ENCODE data around the gene ZNRF1. TPM values are rescaled to one million over a fixed set of nuclear protein-coding genes. Genes with fewer than 3 reads are reported as not detected.
A peak's percentile ranks its signal among the peaks of the same experiment; 100 is the strongest.

The ZNRF1 gene
- total RNA-seq: 10 to 100 TPM; 44.9 to 46.1 TPM
- polyA plus RNA-seq (2013, experiment 1 of 2): 35.0 TPM
- 35.1 TPM for polyA plus RNA-seq (2013, experiment 2 of 2)
- long read RNA-seq, experiment 1, full-length matches to known transcripts: 26 of 29 reads
- long read RNA-seq, experiment 1, partial matches to known transcripts: 0 of 29 reads
- long read RNA-seq, experiment 1, other reads (novel, unspliced or antisense): 3 of 29 reads
- long read RNA-seq, experiment 2, full-length matches to known transcripts: 96 of 112 reads
- long read RNA-seq, experiment 2, partial matches to known transcripts: 2 of 112 reads
- long read RNA-seq, experiment 2, other reads (novel, unspliced or antisense): 14 of 112 reads
- long read RNA-seq, experiment 3, full-length matches to known transcripts: 5 of 7 reads
- long read RNA-seq, experiment 3, partial matches to known transcripts: 0 of 7 reads
- long read RNA-seq, experiment 3, other reads (novel, unspliced or antisense): 2 of 7 reads
- long read RNA-seq, experiment 4, full-length matches to known transcripts: 10 of 16 reads
- long read RNA-seq, experiment 4, partial matches to known transcripts: 4 of 16 reads
- long read RNA-seq, experiment 4, other reads (novel, unspliced or antisense): 2 of 16 reads

- peak within 1 kb of the TSS; percentile 90 for H3K27ac Mint-ChIP-seq
- no peaks in the 10 kb centered on the region for H3K9me3 ChIP-seq (ENCODE audit: control insufficient read depth, low read length)
Measured at GRCh38 chr16:74998481-74999218, at the start of gene ZNRF1. Gene ZNRF1 (plus strand): TSS chr16:74999024. CDS start chr16:74999672, 648 bp downstream.

DNA sequence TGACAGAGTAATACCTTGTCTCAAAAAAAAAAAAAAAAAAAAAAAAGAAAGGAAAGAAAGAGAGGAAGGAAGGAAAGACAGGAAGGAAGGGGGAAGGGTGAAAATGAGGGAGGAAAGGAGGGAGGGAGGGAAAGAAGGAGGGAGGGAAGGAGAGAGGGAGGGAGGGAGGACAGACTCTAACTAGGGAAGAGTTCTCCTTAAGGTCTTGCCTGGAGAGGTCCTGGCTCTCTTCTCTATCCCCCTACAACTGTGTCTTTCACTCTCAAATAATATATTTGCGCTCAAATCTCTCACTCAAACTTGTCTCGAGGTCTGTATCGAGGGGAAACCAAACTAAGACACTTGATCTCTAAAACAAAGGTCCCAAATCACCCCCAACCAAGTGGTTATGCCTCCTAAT, 49.5 kb upstream of the ZNRF1 start:
- Histone ChIP-seq H3K36me3 (ENCODE audit: control insufficient read depth, insufficient read depth, low read length) (peaks cover 44% of the 10 kb centered on the region), H3K27me3 (ENCODE audit: control insufficient read depth, insufficient read depth, low read length, poor library complexity, severe bottlenecking) (no peaks in the 10 kb centered on the region), H3K27ac (ENCODE audit: low read depth, low read length) (no peak overlapping the region), H3K4me3 (ENCODE audit: low read length) (no peak overlapping the region), H3K9ac (ENCODE audit: extremely low read depth, low read length, poor library complexity, severe bottlenecking) (no peak overlapping the region), H3K9me3 (ENCODE audit: control insufficient read depth, low read length) (no peaks in the 10 kb centered on the region), H3K4me1 (ENCODE audit: control insufficient read depth, insufficient read depth, low read length) (no peaks in the 10 kb centered on the region)
- no peaks in the 10 kb centered on the region for H3K9me3 Mint-ChIP-seq
- WGBS, 2 experiments (ENCODE audit: insufficient coverage in 1 of 2, insufficient read length in 1 of 2): 64 to 67% methylated on average over 3 of the region's 3 CpGs
- H3K4me1 Mint-ChIP-seq: no peaks in the 10 kb centered on the region
- H3K27ac Mint-ChIP-seq: peak overlapping the region; percentile 53
- TF ChIP-seq CTCF (conservative IDR thresholded peaks at IDR 0.05): no peak
- peaks cover 68% of the 10 kb centered on the region for H3K36me3 Mint-ChIP-seq (ENCODE audit: low read depth)
- H3K4me3 Mint-ChIP-seq: no peak overlapping the region
- H3K27me3 Mint-ChIP-seq (ENCODE audit: insufficient read depth): no peaks in the 10 kb centered on the region
- peak; percentile 13 for DNase-seq

More at GRCh38 chr16:74998481-74999218, at the start of gene ZNRF1:
- Mint-ChIP-seq H3K4me3 (peak within 1 kb of the TSS; percentile 69), H3K27me3 (ENCODE audit: insufficient read depth) (peaks cover 6% of the 10 kb centered on the region), H3K9me3 (no peaks in the 10 kb centered on the region), H3K36me3 (ENCODE audit: low read depth) (peaks cover 2% of the 10 kb centered on the region), H3K4me1 (peaks cover 38% of the 10 kb centered on the region)
- Histone ChIP-seq H3K36me3 (ENCODE audit: control insufficient read depth, insufficient read depth, low read length) (no peaks in the 10 kb centered on the region), H3K27me3 (ENCODE audit: control insufficient read depth, insufficient read depth, low read length, poor library complexity, severe bottlenecking) (no peaks in the 10 kb centered on the region), H3K9ac (ENCODE audit: extremely low read depth, low read length, poor library complexity, severe bottlenecking) (peak within 1 kb of the TSS; percentile 42), H3K4me1 (ENCODE audit: control insufficient read depth, insufficient read depth, low read length) (peaks cover 5% of the 10 kb centered on the region), H3K4me3 (ENCODE audit: low read length) (peak within 1 kb of the TSS; percentile 90), H3K27ac (ENCODE audit: low read depth, low read length) (peak within 1 kb of the TSS; percentile 54)
- 3 to 13% methylated on average over 17 to 68 of the region's 73 CpGs for WGBS, 2 experiments (ENCODE audit: insufficient coverage in 1 of 2, insufficient read length in 1 of 2)
- DNase-seq: peak; percentile 96
- TF ChIP-seq CTCF (conservative IDR thresholded peaks at IDR 0.05): peak; percentile 96

DNA sequence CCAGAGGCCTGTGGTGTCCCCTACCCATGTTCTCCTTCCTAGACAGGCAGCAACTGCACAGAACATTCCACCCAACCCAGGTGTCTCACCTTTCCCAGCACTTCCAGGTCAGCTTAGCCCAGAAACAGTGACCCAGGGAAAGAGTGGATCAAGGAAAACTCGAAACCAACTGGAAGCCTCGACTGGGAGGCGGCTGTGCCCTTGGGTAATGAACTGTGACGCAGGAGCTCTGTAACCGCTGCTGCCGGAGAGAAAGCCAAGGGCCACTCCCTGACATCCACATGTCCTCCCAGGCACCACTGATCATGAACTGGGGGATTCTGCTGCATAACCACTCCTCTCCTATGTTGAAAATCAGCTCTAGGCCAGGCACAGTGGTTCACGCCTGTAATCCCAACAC, 48.3 kb upstream of the ZNRF1 start:
- no peak overlapping the region for H3K4me3 ChIP-seq (ENCODE audit: low read length)
- peaks cover 72% of the 10 kb centered on the region for H3K36me3 Mint-ChIP-seq (ENCODE audit: low read depth)
- H3K27ac ChIP-seq (ENCODE audit: low read depth, low read length): no peak overlapping the region
- H3K9me3 Mint-ChIP-seq: no peaks in the 10 kb centered on the region
- no peaks in the 10 kb centered on the region for H3K9me3 ChIP-seq (ENCODE audit: control insufficient read depth, low read length)
- no peaks in the 10 kb centered on the region for H3K27me3 Mint-ChIP-seq (ENCODE audit: insufficient read depth)
- no peaks in the 10 kb centered on the region for H3K27me3 ChIP-seq (ENCODE audit: control insufficient read depth, insufficient read depth, low read length, poor library complexity, severe bottlenecking)
- H3K4me1 ChIP-seq (ENCODE audit: control insufficient read depth, insufficient read depth, low read length): no peaks in the 10 kb centered on the region
- no peaks in the 10 kb centered on the region for H3K4me1 Mint-ChIP-seq
- H3K27ac Mint-ChIP-seq: no peak overlapping the region
- TF ChIP-seq CTCF (conservative IDR thresholded peaks at IDR 0.05): no peak
- peaks cover 54% of the 10 kb centered on the region for H3K36me3 ChIP-seq (ENCODE audit: control insufficient read depth, insufficient read depth, low read length)
- no peak overlapping the region for H3K4me3 Mint-ChIP-seq
- no peak overlapping the region for H3K9ac ChIP-seq (ENCODE audit: extremely low read depth, low read length, poor library complexity, severe bottlenecking)
- DNase-seq: peak; percentile 36
- WGBS, 2 experiments (ENCODE audit: insufficient coverage in 1 of 2, insufficient read length in 1 of 2): 95 to 98% methylated on average over 5 to 7 of the region's 7 CpGs

All from endodermal cell (in vitro differentiated cells).